NK-92 (cell line): ENCODE results near the gene TMEM154.

Experiments
- DNase-seq: peaks from one replicate; lab custom pipeline; 2025; ENCODE audit not compliant: unreplicated experiment; lab: John Stamatoyannopoulos, UW

Gene TMEM154, protein sequence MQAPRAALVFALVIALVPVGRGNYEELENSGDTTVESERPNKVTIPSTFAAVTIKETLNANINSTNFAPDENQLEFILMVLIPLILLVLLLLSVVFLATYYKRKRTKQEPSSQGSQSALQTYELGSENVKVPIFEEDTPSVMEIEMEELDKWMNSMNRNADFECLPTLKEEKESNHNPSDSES

DNA sequence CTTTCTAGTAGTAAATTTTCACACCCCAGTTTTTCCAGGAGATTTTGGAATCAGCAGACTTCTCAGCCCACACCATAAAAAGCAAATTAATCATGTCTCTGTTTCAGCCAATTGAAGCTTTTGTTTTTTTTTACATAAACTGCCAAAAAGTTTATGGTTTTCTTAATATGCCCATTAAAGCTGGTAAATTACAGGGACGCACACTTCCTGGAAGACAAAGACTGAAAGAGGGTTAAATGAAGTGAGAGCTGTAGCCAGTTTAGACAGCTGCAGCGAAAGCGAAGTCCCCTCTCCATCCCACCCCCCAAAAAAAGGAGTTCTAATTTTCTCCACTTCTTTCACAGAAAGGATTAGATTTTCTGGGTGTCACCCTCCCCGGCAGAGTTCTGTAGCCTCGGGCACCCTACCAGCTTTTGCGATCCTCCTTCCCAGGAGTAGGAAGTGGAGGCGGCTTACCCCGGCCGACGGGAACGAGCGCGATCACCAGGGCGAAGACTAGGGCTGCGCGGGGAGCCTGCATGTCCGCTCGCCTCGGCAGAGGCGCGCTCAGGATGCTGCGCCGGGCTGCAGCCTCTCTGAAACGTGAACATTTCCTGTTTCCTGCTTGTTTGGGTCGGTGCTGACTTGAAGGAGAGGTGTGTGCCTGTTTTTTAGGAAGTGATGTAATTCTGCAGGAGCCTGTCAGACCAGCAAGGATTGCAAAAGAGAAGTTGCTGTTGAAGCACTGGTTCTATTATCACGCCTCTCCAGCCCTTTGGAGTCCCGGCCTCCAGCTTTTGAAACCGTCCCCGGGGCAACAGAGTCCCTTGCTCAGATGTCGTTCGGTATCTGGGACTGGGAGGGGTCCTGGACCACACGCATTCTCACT is at the start of gene TMEM154:
TSS of gene TMEM154 (minus strand) at position 584 of the 868 bp plus-strand sequence. CDS start at position 520, 64 bp downstream.
- DNase-seq: no peak

DNA sequence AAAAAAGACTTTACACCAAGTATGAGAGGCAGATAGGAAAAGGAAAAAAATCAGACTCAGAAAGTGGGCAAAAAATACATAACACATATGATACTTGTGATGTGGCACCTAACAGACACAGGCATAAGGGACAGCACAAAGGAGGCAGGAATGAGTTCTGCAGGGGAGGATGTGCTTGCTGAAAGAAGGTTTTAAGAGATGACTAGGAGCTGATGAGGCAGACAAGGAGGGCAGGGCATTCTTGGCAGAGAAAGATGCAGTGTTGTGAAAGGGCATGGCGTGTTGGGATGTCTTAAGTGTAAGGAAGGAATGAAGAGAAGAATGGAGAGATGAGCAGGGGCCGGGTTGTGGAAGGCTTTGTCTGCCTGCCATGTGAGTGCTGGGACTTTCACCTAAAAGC is 49.7 kb upstream of the TMEM154 start:
- no peak for DNase-seq

- no peak for DNase-seq
Measured at GRCh38 chr4:152728343-152728742, 48.5 kb upstream of the TMEM154 start.

- DNase-seq: no peak
Measured at GRCh38 chr4:152727784-152728183, 48.0 kb upstream of the TMEM154 start.

- DNase-seq: no peak
Measured at GRCh38 chr4:152724494-152724893, 44.7 kb upstream of the TMEM154 start.

GRCh38 chr4:152723236-152723635 is 43.4 kb upstream of the TMEM154 start:
- DNase-seq: no peak

DNA sequence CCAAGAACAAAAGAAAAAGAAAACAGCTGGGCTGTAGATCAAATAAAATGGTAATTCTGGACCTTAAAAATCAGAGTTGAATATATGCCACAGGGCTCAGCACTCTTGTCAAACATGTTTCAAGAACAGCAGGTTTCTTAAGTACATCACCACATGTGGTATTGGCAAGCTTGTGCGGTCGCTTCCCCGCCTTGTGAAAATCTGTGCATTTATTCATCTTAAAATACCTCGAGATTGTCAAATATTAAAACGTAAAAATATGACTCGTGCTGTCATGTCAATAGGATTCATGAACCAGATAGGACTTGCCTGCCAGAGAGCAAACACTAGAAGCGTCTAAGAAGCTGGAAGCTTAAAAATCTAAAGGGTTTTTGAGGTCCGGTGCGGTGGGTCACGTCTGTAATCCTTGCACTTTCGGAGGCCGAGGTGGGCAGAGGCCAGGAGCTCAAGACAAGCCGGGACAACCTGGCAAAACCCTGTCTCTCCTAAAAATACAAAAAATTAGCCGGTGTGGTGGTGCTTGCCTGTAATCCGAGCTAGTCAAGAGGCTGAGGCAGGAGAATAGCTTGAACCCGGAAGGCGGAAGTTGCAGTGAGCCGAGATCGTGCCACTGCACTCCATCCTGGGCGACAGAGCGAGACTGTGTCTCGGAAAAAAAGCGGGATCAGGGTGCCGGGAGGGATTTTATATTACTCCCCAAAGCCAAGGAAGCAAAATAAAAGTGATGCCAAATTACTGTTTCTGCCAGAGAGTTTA is 40.2 kb upstream of the TMEM154 start:
- no peak for DNase-seq

DNA sequence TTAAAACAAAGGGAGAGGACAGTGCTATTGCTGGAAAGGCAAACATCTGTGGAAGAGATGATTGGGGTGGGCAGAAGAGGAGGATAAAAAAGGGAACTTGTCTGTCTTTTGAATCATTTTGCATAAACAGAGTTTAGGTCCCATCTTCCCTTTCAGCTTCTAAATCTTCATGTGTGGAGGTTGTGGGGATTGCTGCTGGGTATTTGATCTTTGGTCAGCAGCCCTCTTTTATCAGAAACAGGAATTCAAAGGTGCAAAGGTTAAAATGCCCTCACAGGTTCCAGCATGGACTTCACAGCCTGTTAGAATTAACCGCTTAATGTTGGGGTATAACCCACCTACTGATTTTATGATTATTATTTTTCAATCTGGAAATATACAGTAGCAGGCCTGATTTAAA is 39.5 kb upstream of the TMEM154 start:
- no peak for DNase-seq

DNA sequence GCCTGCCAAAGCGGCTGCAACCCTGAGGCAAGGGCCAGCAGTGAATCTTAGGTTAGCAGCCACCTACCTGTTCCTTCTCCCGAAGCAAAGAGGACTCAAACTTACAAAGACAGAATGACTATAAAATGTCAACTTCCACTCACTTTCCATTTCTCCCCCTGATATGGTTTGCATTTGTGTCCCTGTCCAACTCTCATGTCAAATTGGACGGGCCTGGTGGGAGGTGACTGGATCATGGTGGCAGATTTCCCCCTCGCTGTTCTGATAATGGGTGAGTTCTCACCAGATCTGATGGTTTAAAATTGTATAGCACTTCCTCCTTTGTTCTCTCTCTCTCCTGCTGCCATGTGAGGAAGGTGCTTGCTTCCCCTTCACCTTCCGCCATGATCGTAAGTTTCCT is 35.3 kb upstream of the TMEM154 start:
- DNase-seq: no peak

GRCh38 chr4:152713951-152714705 is 34.3 kb upstream of the TMEM154 start:
- DNase-seq: no peak

DNA sequence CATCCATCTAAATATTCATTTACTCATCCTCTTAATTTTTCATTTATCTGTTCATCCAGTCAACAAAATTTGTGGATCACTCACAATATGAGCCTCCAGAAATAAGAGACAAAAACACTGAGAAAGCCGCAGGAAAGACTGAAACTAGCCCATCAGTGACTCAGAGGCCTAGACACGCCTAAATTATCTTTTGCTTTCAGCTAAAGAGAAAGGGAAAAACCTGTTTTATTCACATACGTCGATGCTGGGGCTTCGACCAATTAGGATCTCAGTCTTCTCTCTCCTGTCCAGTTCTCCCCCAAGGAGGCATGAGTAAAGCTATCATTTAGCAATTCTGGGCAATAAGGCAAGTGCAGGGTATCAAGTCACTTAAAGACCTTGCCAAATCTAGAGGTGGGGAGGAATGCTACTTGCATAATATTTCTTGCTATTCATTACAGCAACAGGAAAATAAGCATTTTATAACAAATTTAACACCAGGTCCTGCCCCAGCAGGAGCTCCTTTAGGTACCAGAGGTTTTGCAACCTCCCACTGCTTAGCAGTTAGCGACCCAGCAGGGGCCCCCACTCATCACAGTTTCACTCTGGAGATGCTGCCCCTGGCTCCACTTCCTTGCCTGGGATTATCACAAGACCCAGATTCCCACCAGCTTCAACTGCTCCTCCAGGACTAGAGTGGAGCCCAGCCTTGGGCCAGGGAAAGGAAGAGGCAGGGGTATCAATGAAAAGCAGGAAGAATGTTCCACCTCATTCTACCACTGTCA is 30.1 kb upstream of the TMEM154 start:
- no peak for DNase-seq

DNA sequence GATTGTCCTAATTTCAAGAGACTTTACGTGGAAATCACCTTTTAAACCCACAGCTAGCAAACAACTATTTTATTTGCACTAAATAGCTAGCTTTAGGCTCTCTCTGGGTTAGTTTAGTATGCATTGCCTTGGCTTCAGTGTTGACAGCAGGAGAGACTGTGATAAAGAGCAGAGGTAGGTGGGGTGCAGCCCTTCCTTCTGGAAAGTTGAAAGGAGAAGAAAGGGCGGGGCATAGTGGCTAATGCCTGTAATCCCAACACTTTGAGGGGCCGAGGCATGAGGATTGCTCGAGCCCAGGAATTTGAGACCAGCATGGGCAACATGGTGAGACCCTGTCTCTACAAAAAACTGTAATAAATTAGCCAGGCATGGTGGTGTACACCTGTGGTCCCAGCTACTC is 29.0 kb upstream of the TMEM154 start:
- DNase-seq: no peak

GRCh38 chr4:152708361-152708760 is 28.6 kb upstream of the TMEM154 start:
- DNase-seq: no peak

DNA sequence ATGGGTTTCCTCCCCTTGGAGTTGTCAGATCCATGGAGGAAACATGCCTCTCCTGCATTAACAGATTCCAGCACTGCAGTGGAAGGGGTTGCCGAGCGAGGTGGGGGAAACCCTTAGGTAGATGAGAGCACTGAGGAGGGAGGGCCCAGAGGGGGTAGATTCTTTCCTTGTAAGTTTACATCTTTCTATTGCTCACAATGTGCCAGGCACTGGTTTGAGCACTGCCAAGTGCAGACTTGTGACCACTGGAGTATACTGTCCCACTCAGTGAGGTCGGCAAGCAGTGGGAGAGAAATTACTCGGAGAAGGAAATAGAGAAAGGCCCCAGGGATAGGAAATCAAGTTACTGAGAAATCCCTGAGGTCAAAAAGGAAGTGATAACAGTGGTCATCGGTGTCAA is 27.8 kb upstream of the TMEM154 start:
- no peak for DNase-seq

DNA sequence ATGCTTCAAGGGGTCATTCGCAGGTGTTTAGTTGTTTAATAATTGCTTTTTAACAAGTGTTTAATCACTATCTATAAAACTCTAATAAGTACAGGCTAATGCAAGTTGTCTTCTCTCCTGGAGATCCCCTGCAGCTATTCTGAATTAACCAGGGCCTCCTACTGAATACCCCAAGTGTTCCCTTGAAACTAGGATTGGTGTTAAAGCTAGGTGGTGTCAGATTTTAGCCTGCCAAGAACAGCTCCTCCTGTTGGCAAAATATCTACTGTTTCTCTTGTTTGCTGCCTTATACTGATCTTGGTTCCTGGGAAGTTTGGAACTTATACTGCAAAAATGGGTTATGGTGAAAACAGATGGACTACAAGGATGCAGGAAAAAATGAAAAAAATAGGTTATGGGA is 26.1 kb upstream of the TMEM154 start:
- no peak for DNase-seq

DNA sequence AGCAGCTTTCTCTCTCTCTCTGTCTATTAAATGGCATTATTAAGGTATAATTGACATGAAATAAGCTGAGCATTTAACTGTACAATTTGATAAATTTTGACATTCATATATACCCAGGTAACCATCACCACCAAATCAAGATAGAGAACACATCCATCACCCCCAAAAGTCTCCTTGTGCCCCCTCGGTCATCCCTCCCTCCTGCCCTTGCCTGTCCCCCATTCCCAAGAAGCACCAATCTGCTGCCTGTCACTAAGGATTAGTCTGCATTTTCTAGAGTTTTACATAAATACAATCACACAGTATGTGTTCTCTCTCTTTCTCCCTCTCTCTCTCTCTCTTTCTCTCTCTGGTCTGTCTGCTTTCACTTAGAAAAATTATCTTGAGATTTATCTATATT is 25.0 kb upstream of the TMEM154 start:
- DNase-seq: no peak

DNA sequence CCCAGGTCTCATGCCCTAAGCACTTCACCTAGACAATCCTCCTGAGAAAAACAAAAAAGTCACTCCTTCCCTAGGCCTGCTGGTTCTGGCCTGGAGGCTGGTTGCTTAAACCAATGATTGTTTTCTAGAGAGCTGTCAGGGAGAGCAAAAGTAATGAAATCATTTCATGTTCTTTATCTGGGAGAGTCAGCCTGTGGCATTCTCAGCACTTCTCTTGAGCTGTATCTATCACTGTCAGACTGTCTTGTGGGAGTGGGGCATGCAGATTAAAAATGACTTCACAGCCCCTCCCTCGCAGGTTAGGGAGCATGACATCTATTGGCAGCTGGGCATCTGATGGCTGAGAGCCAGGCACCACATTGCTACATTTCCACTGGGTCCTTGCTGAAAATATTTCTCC is 20.4 kb upstream of the TMEM154 start:
- no peak for DNase-seq

- DNase-seq: no peak
Measured at GRCh38 chr4:152699313-152699712, 19.5 kb upstream of the TMEM154 start.

GRCh38 chr4:152698089-152698499 is 18.3 kb upstream of the TMEM154 start:
- DNase-seq: no peak

DNA sequence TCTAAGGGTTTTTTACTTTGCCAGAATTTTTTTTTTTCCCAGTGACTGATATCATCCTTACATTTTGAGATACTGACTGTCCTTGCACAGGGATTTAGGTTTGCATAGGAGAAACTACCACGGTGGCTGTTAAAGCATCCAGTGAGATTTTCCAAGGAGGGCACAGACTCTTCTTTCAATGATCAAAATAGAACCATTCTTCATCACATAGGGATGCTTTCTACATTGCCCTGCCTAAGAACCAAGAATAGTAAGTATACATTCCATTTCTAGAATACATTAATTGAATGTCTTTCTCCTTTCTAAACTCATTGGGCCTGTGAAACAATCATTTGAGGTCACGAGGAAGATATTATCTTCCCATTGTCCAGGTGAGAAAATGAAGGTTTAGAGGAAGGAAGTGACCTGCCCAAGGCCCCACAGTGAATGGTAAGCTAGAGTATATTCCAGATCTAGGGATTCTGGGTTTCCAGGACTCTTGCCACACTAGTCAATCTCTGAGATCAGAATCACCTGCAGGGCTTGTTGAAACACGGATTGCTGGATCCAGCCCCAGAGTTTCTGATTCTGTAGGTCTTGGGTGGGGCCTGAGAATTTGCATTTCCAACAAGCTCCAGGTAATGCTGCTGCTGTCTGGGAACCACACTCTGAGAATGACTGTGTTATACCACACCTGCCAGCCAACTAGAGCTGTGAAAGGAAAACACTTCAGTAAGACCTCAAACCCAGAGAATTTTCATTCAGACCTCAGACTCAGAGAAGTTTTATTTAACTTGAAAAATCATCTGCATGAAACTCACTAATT is 17.7 kb upstream of the TMEM154 start:
- no peak for DNase-seq
